Measurements from ENCODE around the gene RSRC1.
"Not testable (repeated sequence)": the region's sequence is repeated elsewhere in the genome, so short reads cannot be mapped to it uniquely, and the experiment has no call there.

RSRC1 gene

DNA sequence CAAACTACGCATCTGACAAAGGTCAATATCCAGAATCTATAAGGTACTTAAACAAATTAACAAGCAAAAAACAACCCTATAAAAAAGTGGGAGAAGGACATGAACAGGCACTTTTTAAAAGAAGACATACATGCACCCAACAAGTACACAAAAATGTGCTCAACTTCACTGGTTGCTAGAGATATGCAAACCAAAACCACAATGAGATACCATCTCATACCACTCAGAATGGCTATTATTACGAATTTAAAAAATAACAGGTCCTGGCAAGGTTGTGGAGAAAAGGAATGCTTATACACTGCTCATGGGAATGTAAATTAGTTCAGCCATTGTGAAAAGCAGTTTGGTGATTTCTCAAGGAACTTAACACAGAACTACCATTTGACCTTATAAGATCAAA, 285.5 kb downstream of the RSRC1 start:
- in situ Hi-C loops (cut with HindIII; ENCODE audit: low pct_unique_long_range_greater_than_20kb, low sequenced_read_pairs): no loop called here
- TF ChIP-seq JUND (IDR thresholded peaks at IDR 0.05; ENCODE audit: low read depth): no peak
- no peak for DNase-seq (ENCODE audit: low read depth in 1 of 2, low spot score in 1 of 2)

DNA sequence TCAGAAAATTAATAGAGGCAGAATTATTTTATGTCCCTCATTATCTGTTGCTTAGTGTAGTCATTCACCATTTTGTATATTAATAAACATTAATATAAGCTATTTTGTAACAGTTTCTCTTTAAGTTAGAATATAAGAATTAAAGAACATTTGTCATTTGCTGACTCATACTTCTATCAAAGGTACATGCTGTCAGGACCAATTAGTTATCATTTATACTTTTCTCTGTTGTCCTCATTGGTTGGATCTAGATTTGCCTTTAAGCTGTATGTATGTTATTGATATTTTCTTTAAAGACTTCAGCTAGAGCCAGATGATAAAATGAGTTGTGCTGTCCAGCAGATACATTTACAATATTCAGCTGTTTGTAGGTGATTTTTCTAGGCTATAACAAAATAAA, 292.7 kb downstream of the RSRC1 start:
- in situ Hi-C loops (cut with HindIII; ENCODE audit: low pct_unique_long_range_greater_than_20kb, low sequenced_read_pairs): no loop called here
- no peak for DNase-seq (ENCODE audit: low read depth in 1 of 2, low spot score in 1 of 2)
- TF ChIP-seq JUND (IDR thresholded peaks at IDR 0.05; ENCODE audit: low read depth): no peak

GRCh38 chr3:158403013-158403412, 293.1 kb downstream of the RSRC1 start:
- TF ChIP-seq JUND (IDR thresholded peaks at IDR 0.05; ENCODE audit: low read depth): no peak
- no peak for DNase-seq (ENCODE audit: low read depth in 1 of 2, low spot score in 1 of 2)
- in situ Hi-C loops (cut with HindIII; ENCODE audit: low pct_unique_long_range_greater_than_20kb, low sequenced_read_pairs): no loop called here

GRCh38 chr3:158404131-158404718, 294.3 kb downstream of the RSRC1 start:
- in situ Hi-C loops (cut with HindIII; ENCODE audit: low pct_unique_long_range_greater_than_20kb, low sequenced_read_pairs): no loop called here
- DNase-seq (ENCODE audit: low read depth in 1 of 2, low spot score in 1 of 2): no peak
- no peak for TF ChIP-seq JUND (IDR thresholded peaks at IDR 0.05; ENCODE audit: low read depth)

- DNase-seq (ENCODE audit: low read depth in 1 of 2, low spot score in 1 of 2): no peak
- TF ChIP-seq JUND (IDR thresholded peaks at IDR 0.05; ENCODE audit: low read depth): no peak
- in situ Hi-C loops (cut with HindIII; ENCODE audit: low pct_unique_long_range_greater_than_20kb, low sequenced_read_pairs): no loop called here
These were observed 295.6 kb downstream of the RSRC1 start for GRCh38 chr3:158405507-158405906.

DNA sequence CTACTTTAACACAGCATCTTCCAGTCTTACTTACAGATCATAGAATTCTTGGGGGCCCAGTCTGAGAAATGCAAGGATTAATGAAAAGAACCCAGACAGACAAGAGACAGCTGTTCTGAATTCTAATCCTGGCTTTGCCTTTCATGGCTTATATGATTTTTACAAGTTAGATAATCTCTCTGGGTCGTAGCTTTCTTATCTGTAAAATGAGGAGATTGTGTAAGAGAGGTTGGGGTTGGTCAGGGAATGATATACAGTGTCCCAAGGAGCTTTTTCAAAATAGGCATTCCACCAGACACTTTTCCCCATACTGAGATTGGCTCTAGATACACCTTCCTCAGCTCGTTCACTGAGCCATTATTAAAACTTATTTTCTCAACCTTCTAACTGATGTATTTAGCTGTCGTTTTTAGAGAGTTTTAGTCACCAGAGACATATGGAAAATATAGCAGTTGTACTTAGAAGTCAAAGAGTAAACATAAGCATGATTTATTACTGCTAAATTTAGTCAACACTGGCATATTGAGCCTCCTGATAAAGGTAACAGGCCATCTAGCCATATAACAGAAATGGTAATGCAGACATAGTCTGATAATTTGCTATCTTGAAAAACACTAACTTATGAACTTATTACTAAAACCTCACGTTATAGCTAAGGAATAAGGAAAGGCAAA, 298.1 kb downstream of the RSRC1 start:
- no peak for TF ChIP-seq JUND (IDR thresholded peaks at IDR 0.05; ENCODE audit: low read depth)
- DNase-seq (ENCODE audit: low read depth in 1 of 2, low spot score in 1 of 2): no peak
- in situ Hi-C loops (cut with HindIII; ENCODE audit: low pct_unique_long_range_greater_than_20kb, low sequenced_read_pairs): no loop called here

- DNase-seq (ENCODE audit: low read depth in 1 of 2, low spot score in 1 of 2); in situ Hi-C loops (cut with HindIII; ENCODE audit: low pct_unique_long_range_greater_than_20kb, low sequenced_read_pairs): not testable (repeated sequence)
These were observed 298.6 kb downstream of the RSRC1 start for GRCh38 chr3:158408518-158408897.

GRCh38 chr3:158418035-158418434, 308.1 kb downstream of the RSRC1 start:
- no peak for TF ChIP-seq JUND (IDR thresholded peaks at IDR 0.05; ENCODE audit: low read depth)
- no peak for DNase-seq (ENCODE audit: low read depth in 1 of 2, low spot score in 1 of 2)
- in situ Hi-C loops (cut with HindIII; ENCODE audit: low pct_unique_long_range_greater_than_20kb, low sequenced_read_pairs): no loop called here

DNA sequence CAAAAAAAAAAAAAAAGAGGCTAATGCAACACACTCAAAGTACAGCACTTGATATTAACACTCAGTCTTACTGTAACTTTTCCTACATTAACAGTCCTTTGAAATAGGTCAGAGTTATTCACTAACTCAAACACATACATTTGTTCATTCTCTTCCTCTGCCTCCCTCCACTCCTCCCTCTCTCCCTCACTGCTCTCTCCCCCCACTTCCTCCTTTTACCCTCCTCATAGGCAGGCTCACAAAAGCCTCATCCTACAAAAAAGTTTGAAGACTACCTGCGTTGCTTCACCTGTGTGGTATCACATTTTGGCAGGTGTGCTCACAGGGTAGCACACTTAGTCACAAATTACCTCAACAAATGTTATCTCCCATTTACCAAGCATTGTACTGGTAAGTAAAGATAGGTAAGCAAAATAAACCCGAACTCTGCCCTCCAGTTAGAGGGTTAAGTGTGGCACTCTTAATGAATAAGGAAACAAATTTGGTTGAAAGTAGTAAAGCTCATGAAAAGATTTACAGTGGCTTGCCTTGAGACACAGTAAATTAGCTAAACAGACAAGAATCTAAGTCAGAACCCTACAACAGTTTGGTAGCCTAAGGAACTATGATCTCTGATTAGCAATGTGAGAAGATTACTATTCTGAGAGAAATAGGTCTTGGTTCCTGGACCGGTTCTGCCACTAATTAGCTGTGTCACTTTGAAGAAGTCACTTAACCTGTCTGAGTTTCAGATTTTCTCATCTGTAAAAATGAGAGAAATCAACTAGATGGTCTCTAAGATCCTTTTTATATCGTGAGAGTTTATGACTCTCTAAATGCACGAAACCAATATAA, 310.1 kb downstream of the RSRC1 start:
- in situ Hi-C loops (cut with HindIII; ENCODE audit: low pct_unique_long_range_greater_than_20kb, low sequenced_read_pairs): no loop called here
- no peak for DNase-seq (ENCODE audit: low read depth in 1 of 2, low spot score in 1 of 2)
- TF ChIP-seq JUND (IDR thresholded peaks at IDR 0.05; ENCODE audit: low read depth): no peak

- TF ChIP-seq JUND (IDR thresholded peaks at IDR 0.05; ENCODE audit: low read depth): no peak
- no peak for DNase-seq (ENCODE audit: low read depth in 1 of 2, low spot score in 1 of 2)
- in situ Hi-C loops (cut with HindIII; ENCODE audit: low pct_unique_long_range_greater_than_20kb, low sequenced_read_pairs): no loop called here
These were observed 310.9 kb downstream of the RSRC1 start for GRCh38 chr3:158420654-158421396.

DNA sequence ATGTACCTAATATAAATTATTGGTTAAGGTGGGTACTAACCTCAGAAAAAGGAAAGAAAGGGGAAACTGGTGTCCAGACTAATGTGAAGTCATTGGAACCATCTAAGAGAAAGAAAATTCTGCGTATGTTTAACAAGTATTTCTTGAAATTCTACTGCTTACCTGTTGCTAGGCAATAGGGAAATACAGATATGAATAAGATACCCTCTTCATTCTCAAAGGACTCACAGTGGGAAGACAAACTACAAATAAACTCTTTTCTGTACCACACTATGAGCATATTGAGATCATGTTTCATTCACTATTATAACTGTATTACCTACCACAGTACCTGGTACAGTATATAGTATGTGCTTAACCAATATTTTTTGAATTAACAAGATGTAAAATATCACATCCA, 320.6 kb downstream of the RSRC1 start:
- in situ Hi-C loops (cut with HindIII; ENCODE audit: low pct_unique_long_range_greater_than_20kb, low sequenced_read_pairs): no loop called here
- no peak for TF ChIP-seq JUND (IDR thresholded peaks at IDR 0.05; ENCODE audit: low read depth)
- no peak for DNase-seq (ENCODE audit: low read depth in 1 of 2, low spot score in 1 of 2)

DNA sequence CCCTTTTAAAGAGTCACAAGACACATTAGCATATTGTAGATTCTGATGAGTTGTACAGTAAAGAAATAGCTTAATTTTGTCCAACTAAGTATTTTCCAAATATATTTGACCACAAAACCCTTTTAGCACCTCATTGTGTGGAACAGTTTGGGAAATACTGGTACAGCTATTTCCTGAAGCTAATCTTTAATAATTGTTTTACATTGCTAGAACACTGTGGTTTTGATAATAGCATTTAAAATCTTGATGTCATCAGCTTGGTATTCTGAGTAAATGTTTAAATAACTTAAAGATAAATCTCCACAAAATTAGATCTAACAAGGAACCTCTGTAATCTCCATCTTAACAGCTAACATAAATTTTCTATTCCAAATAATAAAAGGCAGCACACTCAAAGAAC, 321.1 kb downstream of the RSRC1 start:
- DNase-seq (ENCODE audit: low read depth in 1 of 2, low spot score in 1 of 2): no peak
- TF ChIP-seq JUND (IDR thresholded peaks at IDR 0.05; ENCODE audit: low read depth): no peak
- in situ Hi-C loops (cut with HindIII; ENCODE audit: low pct_unique_long_range_greater_than_20kb, low sequenced_read_pairs): no loop called here

GRCh38 chr3:158431829-158432228, 321.9 kb downstream of the RSRC1 start:
- in situ Hi-C loops (cut with HindIII; ENCODE audit: low pct_unique_long_range_greater_than_20kb, low sequenced_read_pairs): no loop called here
- DNase-seq (ENCODE audit: low read depth in 1 of 2, low spot score in 1 of 2): no peak

More at GRCh38 chr3:158431829-158432228, 321.9 kb downstream of the RSRC1 start:
- no peak for TF ChIP-seq JUND (IDR thresholded peaks at IDR 0.05; ENCODE audit: low read depth)
